Measurements from ENCODE around the gene PSME2. TPM values are rescaled to one million over a fixed set of nuclear protein-coding genes. Genes with fewer than 3 reads are reported as not detected.

PSME2 gene
- polyA plus RNA-seq, 2 donors: 143 to 233 TPM

GRCh38 chr14:24159777-24160498 is 13.5 kb upstream of the PSME2 start:
- Histone ChIP-seq H3K27me3 (ENCODE audit: control insufficient read depth in 1 of 2, insufficient read depth in 2 of 2, low read length in 2 of 2) (no peaks in the 10 kb centered on the region), H3K4me3 (ENCODE audit: low read depth in 1 of 2, low read length in 2 of 2) (no peak overlapping the region), H3K4me1 (ENCODE audit: control insufficient read depth in 2 of 2, insufficient read depth in 2 of 2, low read length in 1 of 2) (peaks cover 3 to 15% of the 10 kb centered on the region in 2 donors), H3K9me3 (ENCODE audit: control insufficient read depth in 2 of 2, insufficient read depth in 1 of 2, low read depth in 1 of 2, low read length in 1 of 2) (no peaks in the 10 kb centered on the region), H3K27ac (ENCODE audit: low read depth in 2 of 2, low read length in 1 of 2) (peak overlapping the region in 1 of 2 donors; percentile 80), H3K36me3 (ENCODE audit: control insufficient read depth in 2 of 2, insufficient read depth in 2 of 2, low read length in 1 of 2) (peaks cover 34 to 50% of the 10 kb centered on the region in 2 donors)
- WGBS, 2 donors: 85 to 90% methylated on average over 11 of the region's 11 CpGs

GRCh38 chr14:24157331-24157730 is 10.9 kb upstream of the PSME2 start:
- no peaks in the 10 kb centered on the region for H3K9me3 ChIP-seq (ENCODE audit: control insufficient read depth in 2 of 2, insufficient read depth in 1 of 2, low read depth in 1 of 2, low read length in 1 of 2)
- H3K36me3 ChIP-seq (ENCODE audit: control insufficient read depth in 2 of 2, insufficient read depth in 2 of 2, low read length in 1 of 2): peaks cover 17 to 32% of the 10 kb centered on the region in 2 donors
- WGBS, 2 donors: 63 to 72% methylated on average over 12 of the region's 12 CpGs
- H3K27ac ChIP-seq (ENCODE audit: low read depth in 2 of 2, low read length in 1 of 2): peak overlapping the region in 1 of 2 donors; percentile 43
- no peaks in the 10 kb centered on the region for H3K27me3 ChIP-seq (ENCODE audit: control insufficient read depth in 1 of 2, insufficient read depth in 2 of 2, low read length in 2 of 2)
- H3K4me3 ChIP-seq (ENCODE audit: low read depth in 1 of 2, low read length in 2 of 2): no peak overlapping the region
- H3K4me1 ChIP-seq (ENCODE audit: control insufficient read depth in 2 of 2, insufficient read depth in 2 of 2, low read length in 1 of 2): peaks cover 0 to 11% of the 10 kb centered on the region in 2 donors

- Histone ChIP-seq H3K27me3 (ENCODE audit: control insufficient read depth in 1 of 2, insufficient read depth in 2 of 2, low read length in 2 of 2) (no peaks in the 10 kb centered on the region), H3K36me3 (ENCODE audit: control insufficient read depth in 2 of 2, insufficient read depth in 2 of 2, low read length in 1 of 2) (peaks cover 17 to 33% of the 10 kb centered on the region in 2 donors), H3K9me3 (ENCODE audit: control insufficient read depth in 2 of 2, insufficient read depth in 1 of 2, low read depth in 1 of 2, low read length in 1 of 2) (no peaks in the 10 kb centered on the region), H3K4me1 (ENCODE audit: control insufficient read depth in 2 of 2, insufficient read depth in 2 of 2, low read length in 1 of 2) (peaks cover 0 to 6% of the 10 kb centered on the region in 2 donors), H3K4me3 (ENCODE audit: low read depth in 1 of 2, low read length in 2 of 2) (no peak overlapping the region), H3K27ac (ENCODE audit: low read depth in 2 of 2, low read length in 1 of 2) (peak overlapping the region in 1 of 2 donors; percentile 43)
- WGBS, 2 donors: 81 to 96% methylated on average over 1 of the region's 1 CpG
These were observed 10.4 kb upstream of the PSME2 start for GRCh38 chr14:24156840-24157239.

- Histone ChIP-seq H3K27me3 (ENCODE audit: control insufficient read depth in 1 of 2, insufficient read depth in 2 of 2, low read length in 2 of 2) (no peaks in the 10 kb centered on the region), H3K9me3 (ENCODE audit: control insufficient read depth in 2 of 2, insufficient read depth in 1 of 2, low read depth in 1 of 2, low read length in 1 of 2) (no peaks in the 10 kb centered on the region), H3K36me3 (ENCODE audit: control insufficient read depth in 2 of 2, insufficient read depth in 2 of 2, low read length in 1 of 2) (peaks cover 22 to 47% of the 10 kb centered on the region in 2 donors), H3K4me1 (ENCODE audit: control insufficient read depth in 2 of 2, insufficient read depth in 2 of 2, low read length in 1 of 2) (peaks cover 0 to 6% of the 10 kb centered on the region in 2 donors), H3K27ac (ENCODE audit: low read depth in 2 of 2, low read length in 1 of 2) (no peak overlapping the region), H3K4me3 (ENCODE audit: low read depth in 1 of 2, low read length in 2 of 2) (no peak overlapping the region)
- WGBS, 2 donors: 95 to 96% methylated on average over 10 of the region's 10 CpGs
These were observed 8.7 kb upstream of the PSME2 start for GRCh38 chr14:24155100-24155499.

- H3K27me3 ChIP-seq (ENCODE audit: control insufficient read depth in 1 of 2, insufficient read depth in 2 of 2, low read length in 2 of 2): no peaks in the 10 kb centered on the region
- H3K4me3 ChIP-seq (ENCODE audit: low read depth in 1 of 2, low read length in 2 of 2): no peak overlapping the region
- WGBS, 2 donors: 95% methylated on average over 16 of the region's 16 CpGs
- H3K27ac ChIP-seq (ENCODE audit: low read depth in 2 of 2, low read length in 1 of 2): no peak overlapping the region
- peaks cover 0 to 8% of the 10 kb centered on the region in 2 donors for H3K4me1 ChIP-seq (ENCODE audit: control insufficient read depth in 2 of 2, insufficient read depth in 2 of 2, low read length in 1 of 2)
- peaks cover 12 to 34% of the 10 kb centered on the region in 2 donors for H3K36me3 ChIP-seq (ENCODE audit: control insufficient read depth in 2 of 2, insufficient read depth in 2 of 2, low read length in 1 of 2)
- no peaks in the 10 kb centered on the region for H3K9me3 ChIP-seq (ENCODE audit: control insufficient read depth in 2 of 2, insufficient read depth in 1 of 2, low read depth in 1 of 2, low read length in 1 of 2)
These were observed 5.1 kb upstream of the PSME2 start for GRCh38 chr14:24151404-24152080.

- WGBS, 2 donors: 86 to 89% methylated on average over 9 of the region's 9 CpGs
- Histone ChIP-seq H3K4me3 (ENCODE audit: low read depth in 1 of 2, low read length in 2 of 2) (no peak overlapping the region), H3K9me3 (ENCODE audit: control insufficient read depth in 2 of 2, insufficient read depth in 1 of 2, low read depth in 1 of 2, low read length in 1 of 2) (no peaks in the 10 kb centered on the region), H3K27me3 (ENCODE audit: control insufficient read depth in 1 of 2, insufficient read depth in 2 of 2, low read length in 2 of 2) (no peaks in the 10 kb centered on the region), H3K36me3 (ENCODE audit: control insufficient read depth in 2 of 2, insufficient read depth in 2 of 2, low read length in 1 of 2) (peaks cover 12 to 34% of the 10 kb centered on the region in 2 donors), H3K27ac (ENCODE audit: low read depth in 2 of 2, low read length in 1 of 2) (no peak overlapping the region), H3K4me1 (ENCODE audit: control insufficient read depth in 2 of 2, insufficient read depth in 2 of 2, low read length in 1 of 2) (peaks cover 0 to 8% of the 10 kb centered on the region in 2 donors)
These were observed 4.6 kb upstream of the PSME2 start for GRCh38 chr14:24150993-24151392.

- no peaks in the 10 kb centered on the region for H3K27me3 ChIP-seq (ENCODE audit: control insufficient read depth in 1 of 2, insufficient read depth in 2 of 2, low read length in 2 of 2)
- H3K4me1 ChIP-seq (ENCODE audit: control insufficient read depth in 2 of 2, insufficient read depth in 2 of 2, low read length in 1 of 2): peaks cover 0 to 10% of the 10 kb centered on the region in 2 donors
- H3K36me3 ChIP-seq (ENCODE audit: control insufficient read depth in 2 of 2, insufficient read depth in 2 of 2, low read length in 1 of 2): peaks cover 10 to 31% of the 10 kb centered on the region in 2 donors
- no peak overlapping the region for H3K4me3 ChIP-seq (ENCODE audit: low read depth in 1 of 2, low read length in 2 of 2)
- H3K27ac ChIP-seq (ENCODE audit: low read depth in 2 of 2, low read length in 1 of 2): no peak overlapping the region
- H3K9me3 ChIP-seq (ENCODE audit: control insufficient read depth in 2 of 2, insufficient read depth in 1 of 2, low read depth in 1 of 2, low read length in 1 of 2): no peaks in the 10 kb centered on the region
- 91 to 92% methylated on average over 9 of the region's 9 CpGs for WGBS, 2 donors
These were observed 4.2 kb upstream of the PSME2 start for GRCh38 chr14:24150567-24150966.

- peaks cover 0 to 14% of the 10 kb centered on the region in 2 donors for H3K4me1 ChIP-seq (ENCODE audit: control insufficient read depth in 2 of 2, insufficient read depth in 2 of 2, low read length in 1 of 2)
- WGBS, 2 donors: 87 to 92% methylated on average over 9 of the region's 9 CpGs
- H3K27ac ChIP-seq (ENCODE audit: low read depth in 2 of 2, low read length in 1 of 2): no peak overlapping the region
- no peak overlapping the region for H3K4me3 ChIP-seq (ENCODE audit: low read depth in 1 of 2, low read length in 2 of 2)
- no peaks in the 10 kb centered on the region for H3K9me3 ChIP-seq (ENCODE audit: control insufficient read depth in 2 of 2, insufficient read depth in 1 of 2, low read depth in 1 of 2, low read length in 1 of 2)
- peaks cover 5 to 26% of the 10 kb centered on the region in 2 donors for H3K36me3 ChIP-seq (ENCODE audit: control insufficient read depth in 2 of 2, insufficient read depth in 2 of 2, low read length in 1 of 2)
- no peaks in the 10 kb centered on the region for H3K27me3 ChIP-seq (ENCODE audit: control insufficient read depth in 1 of 2, insufficient read depth in 2 of 2, low read length in 2 of 2)
These were observed 3.7 kb upstream of the PSME2 start for GRCh38 chr14:24150061-24150460.

GRCh38 chr14:24149302-24149969 is 3.0 kb upstream of the PSME2 start:
- 95 to 97% methylated on average over 3 of the region's 3 CpGs for WGBS, 2 donors
- Histone ChIP-seq H3K9me3 (ENCODE audit: control insufficient read depth in 2 of 2, insufficient read depth in 1 of 2, low read depth in 1 of 2, low read length in 1 of 2) (no peaks in the 10 kb centered on the region), H3K4me1 (ENCODE audit: control insufficient read depth in 2 of 2, insufficient read depth in 2 of 2, low read length in 1 of 2) (peaks cover 0 to 14% of the 10 kb centered on the region in 2 donors), H3K36me3 (ENCODE audit: control insufficient read depth in 2 of 2, insufficient read depth in 2 of 2, low read length in 1 of 2) (peaks cover 4 to 24% of the 10 kb centered on the region in 2 donors), H3K27me3 (ENCODE audit: control insufficient read depth in 1 of 2, insufficient read depth in 2 of 2, low read length in 2 of 2) (no peaks in the 10 kb centered on the region), H3K4me3 (ENCODE audit: low read depth in 1 of 2, low read length in 2 of 2) (no peak overlapping the region), H3K27ac (ENCODE audit: low read depth in 2 of 2, low read length in 1 of 2) (no peak overlapping the region)
